K562 (cell line): ENCODE measurements around the gene KMT2E. TPM values are rescaled to one million over a fixed set of nuclear protein-coding genes. Genes with fewer than 3 reads are reported as not detected.

Experiments used
- ATAC-seq: fragments of 200-7000 bp; cut with Tn5 transposase; 3 replicates; pipeline ENCODE4 v1.9.1; 2020; ENCODE audit warnings: moderate library complexity
- BruUV-seq: library from RNA; stranded (reverse); fragments of 400-500 nt; replicated peaks from 2 replicates; lab custom pipeline; 2021; lab: Mats Ljungman, UMichigan
- CTCF ChIA-PET: fragments of 300-600 bp; formaldehyde crosslinking; extraction: SDS; loops from one replicate; lab custom pipeline; 2021; ENCODE audit warnings: low intra/inter-chr PET ratio; lab: Yijun Ruan, JAX
- POLR2A ChIA-PET: fragments of 300-600, 350-650 bp; sonication (Branson Sonifier 250); formaldehyde crosslinking; extraction: SDS; loops from one replicate; lab custom pipeline; 2021; ENCODE audit warnings: antibody characterized with exemption, inconsistent platforms; lab: Yijun Ruan, JAX
- DNase-seq, 4 experiments: peaks; one replicate each; pipeline versions ENCODE4 v3.0.0 to v3.0.0-alpha.2; 2011 to 2018; ENCODE audit warnings: low spot score in 3 of 4, mixed read lengths in 3 of 4; ENCODE audit errors: extremely low read depth in 1 of 4
- FAIRE-seq: peaks from 2 replicates; lab custom pipeline; 2011; peaks lifted over from hg19 to GRCh38; lab: Jason Lieb, UNC
- H2AFZ ChIP-seq: 2 replicates; pipeline ENCODE4 v1.6.0; 2011; ENCODE audit warnings: low read depth, low read length, control low read depth, inconsistent platforms
- H3K27ac ChIP-seq: fragments of 200-600 bp; 3 replicates; pipeline ENCODE4 v1.8.0; 2011; ENCODE audit warnings: low read depth, mild to moderate bottlenecking, control low read depth, inconsistent platforms, low read length, moderate library complexity, mixed read lengths; ENCODE audit errors: extremely low read depth
- H3K27me3 ChIP-seq, 2 experiments: fragments of 300-600 bp in 1 of 2; 2 replicates in 1 of 2; 3 replicates in 1 of 2; pipeline versions ENCODE4 v1.6.0 to v1.8.0; 2011; ENCODE audit warnings: inconsistent platforms in 2 of 2, low read length in 2 of 2, mild to moderate bottlenecking in 1 of 2, mixed read lengths in 1 of 2, moderate library complexity in 1 of 2; ENCODE audit not compliant: control insufficient read depth in 2 of 2, insufficient read depth in 2 of 2
- H3K36me3 ChIP-seq: fragments of 300-600 bp; 3 replicates; pipeline ENCODE4 v1.8.0; 2011; ENCODE audit warnings: mild to moderate bottlenecking, low read length, inconsistent platforms; ENCODE audit not compliant: control insufficient read depth, insufficient read depth
- H3K4me1 ChIP-seq, 2 experiments: fragments of 200-600 bp in 1 of 2; replicated peaks in 1 of 2; 2 replicates in 1 of 2; 3 replicates in 1 of 2; pipeline versions ENCODE4 v1.5.1 to v1.8.0; 2011; ENCODE audit warnings: inconsistent platforms in 2 of 2, low read length in 2 of 2, mild to moderate bottlenecking in 1 of 2, mixed read lengths in 1 of 2, moderate library complexity in 1 of 2; ENCODE audit not compliant: control insufficient read depth in 2 of 2, insufficient read depth in 2 of 2
- H3K4me2 ChIP-seq: 2 replicates; pipeline ENCODE4 v1.6.1; 2011; ENCODE audit warnings: low read length, control low read depth, inconsistent platforms, mixed read lengths; ENCODE audit not compliant: insufficient read depth
- H3K4me3 ChIP-seq: fragments of 200-600 bp; sonication (generic), shearing (Covaris generic); 2 replicates; pipeline ENCODE4 v1.5.1; 2016; ENCODE audit warnings: control low read depth, inconsistent platforms
- H3K79me2 ChIP-seq: fragments of 200-600 bp; 3 replicates; pipeline ENCODE4 v1.8.0; 2011; ENCODE audit warnings: low read length, inconsistent platforms; ENCODE audit not compliant: control insufficient read depth, insufficient read depth
- H3K9ac ChIP-seq, 2 experiments: 2 replicates each; pipeline versions ENCODE4 v1.6.0 to v1.6.1; 2011; ENCODE audit warnings: low read depth in 2 of 2, low read length in 2 of 2, control low read depth in 1 of 2, inconsistent platforms in 1 of 2, mild to moderate bottlenecking in 1 of 2, mixed read lengths in 1 of 2; ENCODE audit not compliant: insufficient read depth in 1 of 2
- H3K9me1 ChIP-seq: one replicate; pipeline ENCODE4 v1.6.0; 2011; ENCODE audit warnings: inconsistent platforms, mild to moderate bottlenecking, low read length, moderate library complexity; ENCODE audit not compliant: control insufficient read depth, insufficient read depth
- H3K9me3 ChIP-seq: replicated peaks from 2 replicates; pipeline ENCODE4 v1.5.1; 2011; ENCODE audit warnings: low read depth, low read length, inconsistent platforms; ENCODE audit not compliant: control insufficient read depth, insufficient read depth
- H4K20me1 ChIP-seq: replicated peaks from 2 replicates; pipeline ENCODE4 v1.6.1; 2011; ENCODE audit warnings: low read length, inconsistent platforms, mixed read lengths; ENCODE audit not compliant: control insufficient read depth, insufficient read depth
- NR2C2 ChIP-seq, 2 experiments: fragments of 200-800 bp in 1 of 2; sonication (Bioruptor generic) in 1 of 2; sonication (generic) in 1 of 2; formaldehyde crosslinking in 1 of 2; IDR thresholded peaks; 2 replicates each; pipeline versions ENCODE4 v1.6.1 to v1.8.0; 2016 to 2022; ENCODE audit warnings: mild to moderate bottlenecking in 1 of 2, missing compliant biosample characterization in 1 of 2, missing genetic modification characterization in 1 of 2, missing genetic modification reagents in 1 of 2
- PCBP2 ChIP-seq: fragments of 200-400 bp; formaldehyde crosslinking; IDR thresholded peaks from 2 replicates; pipeline ENCODE4 v1.6.1; 2018; ENCODE audit warnings: low read length, low read depth, mild to moderate bottlenecking, moderate library complexity; ENCODE audit not compliant: poor library complexity, severe bottlenecking
- SIN3A ChIP-seq, 2 experiments: fragments of 150-350 bp in 1 of 2; IDR thresholded peaks; 2 replicates each; pipeline ENCODE4 v1.6.1; 2011 to 2016; ENCODE audit warnings: borderline replicate concordance in 2 of 2, low read depth in 2 of 2, low read length in 2 of 2, mild to moderate bottlenecking in 2 of 2, moderate library complexity in 2 of 2; ENCODE audit not compliant: control insufficient read depth in 1 of 2
- TCF7L2 ChIP-seq: fragments of 150-350 bp; IDR thresholded peaks from 2 replicates; pipeline ENCODE4 v1.6.1; 2016; ENCODE audit warnings: low read depth, mild to moderate bottlenecking, low read length, moderate library complexity
- U2AF2 ChIP-seq: fragments of 200-400 bp; formaldehyde crosslinking; optimal IDR thresholded peaks from 2 replicates; pipeline ENCODE3; 2017; ENCODE audit warnings: low read depth, mild to moderate bottlenecking, low read length
- ZNF165 ChIP-seq: fragments of 250-450 bp; sonication (Bioruptor Pico); IDR thresholded peaks from 2 replicates; pipeline ENCODE4 v1.4.0; 2020; ENCODE audit warnings: borderline replicate concordance
- ZNF764 ChIP-seq: fragments of 250-450 bp; sonication (Bioruptor Pico); IDR thresholded peaks from 2 replicates; pipeline ENCODE4 v1.4.0; 2020; ENCODE audit warnings: low read depth, mild to moderate bottlenecking, moderate library complexity
- WGBS: fragments of 100-300 bp; shearing (Covaris generic); methylation state at CpG from one replicate; pipeline ENCODE4 v1.1.6; 2016; ENCODE audit warnings: low coverage, mixed read lengths; ENCODE audit not compliant: insufficient coverage; ENCODE audit errors: missing lambda C conversion rate; 5-methylcytosine and 5-hydroxymethylcytosine counted together
- in situ Hi-C: fragments of 300-500 bp; cut with MboI; formaldehyde crosslinking; loops from 4 replicates; pipeline ENCODE4 v1.15.0; 2018; ENCODE audit warnings: inconsistent platforms, mixed read lengths
- intact Hi-C: fragments of 100-400 bp; cut with micrococcal nuclease; formaldehyde crosslinking; loops from 2 replicates; pipeline ENCODE4 v1.14.2; 2022
- polyA plus RNA-seq, 8 experiments: library from polyadenylated mRNA; depleted of rRNA in 4 of 8; stranded (reverse) in 5 of 8; unstranded in 3 of 8; fragments of >200 nt; fragmentation: Nextera tagmentation in 2 of 8; fragmentation: Illumina TruSeq in 1 of 8; extraction: Ambion mirVana in 2 of 8; extraction: Trizol in 1 of 8; gene quantifications; 2 replicates each; pipeline versions ENCODE4 v1.2.1 to v1.2.3, GENCODE V29; 2011 to 2014; ENCODE audit warnings: inconsistent platforms in 1 of 8, missing spikeins in 1 of 8
- total RNA-seq, 7 experiments: library from RNA; depleted of rRNA in 6 of 7; stranded (reverse); fragments of >200 nt in 6 of 7; fragmentation: Illumina TruSeq in 2 of 7; extraction: Trizol in 2 of 7; gene quantifications; 2 replicates each; pipeline versions ENCODE4 v1.2.1 to v1.2.3, GENCODE V29; 2011 to 2021; ENCODE audit warnings: low replicate concordance in 1 of 7
- TF ChIP-seq, protein P1 (sequence below): sonication (generic); formaldehyde crosslinking; IDR thresholded peaks from 2 replicates; pipeline ENCODE4 v1.8.1; 2022; ENCODE audit warnings: missing genetic modification reagents

KMT2E gene
- total and polyA plus RNA-seq, 9 of the 15 experiments (the other 6 are each of a cell fraction or from before 2014, with no cell fraction given): 8.9 to 55.3 (median 38.1) TPM

DNA sequence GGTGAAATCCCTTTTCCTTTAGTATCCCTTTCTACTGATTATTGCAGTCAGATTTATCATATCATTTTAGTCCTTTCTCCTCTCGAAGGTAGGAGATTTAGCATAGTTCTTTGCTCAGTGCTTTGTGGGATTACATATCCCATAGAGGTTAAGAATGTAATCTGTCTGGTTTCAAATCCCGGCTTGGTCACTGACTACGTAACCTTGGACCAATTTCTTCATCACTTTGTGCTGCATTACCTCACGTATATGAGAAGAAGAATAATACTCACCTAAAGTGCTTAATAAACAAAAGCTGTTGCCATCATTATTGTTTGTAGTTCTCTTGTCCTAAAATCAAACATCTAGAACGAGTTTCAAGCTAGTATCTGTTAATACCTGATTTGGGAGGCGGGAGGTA, 74.0 kb downstream of the KMT2E start:
- peaks cover 79% of the 10 kb centered on the region for H3K36me3 ChIP-seq
- in situ Hi-C loops: no loop called here
- no peaks in the 10 kb centered on the region for H3K9me1 ChIP-seq
- BruUV-seq: no TSS peak
- no peaks in the 10 kb centered on the region for H3K9me3 ChIP-seq
- intact Hi-C loops: no loop called here
- H2AFZ ChIP-seq: no peak overlapping the region
- POLR2A ChIA-PET: interaction anchor here (1.1 kb wide), 1 partner anchor 105 kb away, joined by 3 read pairs; no protein-coding TSS in a partner anchor
- H3K27ac ChIP-seq: no peak overlapping the region
- H4K20me1 ChIP-seq: no peaks in the 10 kb centered on the region; the same call in 1 of the 2 replicates
- H3K4me2 ChIP-seq: no peak overlapping the region
- no peak for DNase-seq
- ATAC-seq: no peak
- FAIRE-seq: no peak
- H3K4me1 ChIP-seq: no peaks in the 10 kb centered on the region; a peak in 1 of 5 replicates
- TF ChIP-seq SIN3A (IDR thresholded peaks at IDR 0.05; ENCODE audit: borderline replicate concordance in 2 of 2, control insufficient read depth in 1 of 2, low read depth in 2 of 2, low read length in 2 of 2) (no peak), NR2C2 (CRISPR knock-in tag; IDR thresholded peaks at IDR 0.05) (no peak), NR2C2 (tag; IDR thresholded peaks at IDR 0.05) (no peak), ZNF165 (CRISPR knock-in tag) (no peak), ZNF764 (CRISPR knock-in tag) (no peak), U2AF2 (no peak), PCBP2 (no peak), TCF7L2 (no peak)
- TF ChIP-seq, protein P1, sequence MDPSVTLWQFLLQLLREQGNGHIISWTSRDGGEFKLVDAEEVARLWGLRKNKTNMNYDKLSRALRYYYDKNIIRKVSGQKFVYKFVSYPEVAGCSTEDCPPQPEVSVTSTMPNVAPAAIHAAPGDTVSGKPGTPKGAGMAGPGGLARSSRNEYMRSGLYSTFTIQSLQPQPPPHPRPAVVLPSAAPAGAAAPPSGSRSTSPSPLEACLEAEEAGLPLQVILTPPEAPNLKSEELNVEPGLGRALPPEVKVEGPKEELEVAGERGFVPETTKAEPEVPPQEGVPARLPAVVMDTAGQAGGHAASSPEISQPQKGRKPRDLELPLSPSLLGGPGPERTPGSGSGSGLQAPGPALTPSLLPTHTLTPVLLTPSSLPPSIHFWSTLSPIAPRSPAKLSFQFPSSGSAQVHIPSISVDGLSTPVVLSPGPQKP: no peak
- TF ChIP-seq, all 486 proteins: peak for 0
- CTCF ChIA-PET: no interaction called here
- no peaks in the 10 kb centered on the region for H3K79me2 ChIP-seq
- WGBS: 88% methylated on average over 6 of the region's 6 CpGs
- H3K4me3 ChIP-seq: no peak overlapping the region
- no peak overlapping the region for H3K9ac ChIP-seq
- no peaks in the 10 kb centered on the region for H3K27me3 ChIP-seq
